Stimulated activated CD8-positive, alpha-beta memory T cell treated with anti-CD3 and anti-CD28 coated beads, Interleukin-12 subunit alpha, Interleukin-12 subunit beta, amount 100 ng/mL, for 1 hour (primary cell): Measurements from ENCODE around the gene RBM3.

Experiments
- DNase-seq: peaks from one replicate; pipeline ENCODE4 v3.0.0-alpha.2; 2020; ENCODE audit warnings: low read depth

RBM3 gene

DNA sequence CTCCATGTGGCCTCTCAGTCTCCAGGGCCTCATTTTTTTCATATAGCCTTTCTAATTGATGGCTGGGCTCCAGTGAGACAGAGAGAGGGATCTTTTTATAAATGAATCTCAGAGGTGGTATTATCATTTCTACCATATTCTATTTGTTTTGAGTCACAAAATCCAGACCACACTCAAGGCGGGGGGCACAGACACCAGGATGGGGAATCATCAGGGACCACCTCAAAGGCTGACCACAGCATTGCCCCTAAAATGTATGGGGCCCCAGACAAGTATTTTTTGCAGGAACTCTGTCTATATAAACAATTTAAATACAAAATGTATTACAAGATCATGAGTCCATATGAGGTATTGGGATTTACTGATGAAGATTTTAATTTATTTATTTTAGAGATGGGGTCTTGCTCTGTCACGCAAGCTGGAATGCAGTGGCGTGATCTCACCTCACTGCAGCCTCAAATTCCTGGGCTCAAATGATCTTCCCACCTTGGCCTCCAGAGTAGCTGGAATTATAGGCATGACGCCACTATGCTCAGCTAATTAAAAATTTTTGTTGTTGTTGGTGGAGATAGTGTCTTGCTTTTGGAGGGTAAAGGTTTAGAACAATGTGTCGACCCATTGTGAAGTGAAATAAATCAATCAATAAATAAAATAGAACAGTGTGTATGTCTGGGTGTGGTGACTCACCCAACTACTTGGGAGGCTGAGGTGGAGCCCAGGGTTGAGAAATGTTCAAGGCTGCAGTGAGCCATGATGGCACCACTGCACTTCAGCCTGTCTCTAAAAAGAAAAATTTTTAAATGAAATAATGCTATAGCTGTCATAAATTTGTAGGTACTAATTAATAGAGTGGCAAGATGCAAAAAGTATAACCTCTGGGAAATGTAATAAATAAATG lies 52.4 kb downstream of the RBM3 start:
- no peak for DNase-seq
